Spleen (tissue), 11 donors: ENCODE measurements around the gene PTBP1. TPM values are rescaled to one million over a fixed set of nuclear protein-coding genes. Genes with fewer than 3 reads are reported as not detected.

Experiments
- DNase-seq: peaks from one replicate; pipeline ENCODE4 v3.0.0-alpha.2; 2020
- H3K27ac ChIP-seq, 8 donors: fragments of 200-600 bp; sonication (generic) in 7 of 8; 1 replicate in 4 of 8; 2 replicates in 4 of 8; pipeline versions ENCODE4 v1.5.0 to v1.8.0; 2016 to 2021; ENCODE audit warnings: inconsistent platforms in 4 of 8, mild to moderate bottlenecking in 4 of 8, moderate library complexity in 1 of 8
- H3K27me3 ChIP-seq, 7 donors: fragments of 200-600 bp; sonication (generic) in 6 of 7; replicated peaks in 1 of 7; 1 replicate in 4 of 7; 2 replicates in 3 of 7; pipeline versions ENCODE4 v1.5.0 to v1.8.0; 2016 to 2021; ENCODE audit warnings: inconsistent platforms in 3 of 7, mild to moderate bottlenecking in 1 of 7
- H3K36me3 ChIP-seq, 6 donors: fragments of 200-600 bp; sonication (generic) in 5 of 6; 1 replicate in 4 of 6; 2 replicates in 2 of 6; pipeline versions ENCODE4 v1.5.0 to v1.8.0; 2016 to 2021; ENCODE audit warnings: inconsistent platforms in 2 of 6
- H3K4me1 ChIP-seq, 6 donors: fragments of 200-600 bp; sonication (generic) in 5 of 6; 1 replicate in 3 of 6; 2 replicates in 3 of 6; pipeline versions ENCODE4 v1.5.0 to v1.8.0; 2016 to 2021; ENCODE audit warnings: inconsistent platforms in 3 of 6
- H3K4me3 ChIP-seq, 8 donors: fragments of 200-600 bp; sonication (generic) in 7 of 8; 1 replicate in 4 of 8; 2 replicates in 4 of 8; pipeline versions ENCODE4 v1.5.0 to v1.8.0; 2016 to 2021; ENCODE audit warnings: inconsistent platforms in 4 of 8, mild to moderate bottlenecking in 4 of 8, moderate library complexity in 2 of 8
- H3K9me3 ChIP-seq, 8 donors: fragments of 200-600 bp; sonication (generic) in 7 of 8; 1 replicate in 4 of 8; 2 replicates in 4 of 8; pipeline versions ENCODE4 v1.5.0 to v1.8.0; 2016 to 2021; ENCODE audit warnings: inconsistent platforms in 4 of 8
- CTCF ChIP-seq, 11 experiments: fragments of 200-600 bp in 7 of 11; fragments of 450-650 bp in 4 of 11; sonication (generic) in 4 of 11; IDR thresholded peaks in 8 of 11; conservative IDR thresholded peaks in 3 of 11; 1 replicate in 7 of 11; 2 replicates in 4 of 11; pipeline versions ENCODE4 v1.4.0 to v1.8.0; 2016 to 2021; ENCODE audit warnings: antibody characterized with exemption in 11 of 11, inconsistent platforms in 4 of 11, mild to moderate bottlenecking in 1 of 11
- POLR2AphosphoS5 ChIP-seq, 3 donors: sonication (generic); formaldehyde crosslinking; IDR thresholded peaks; one replicate each; pipeline ENCODE4 v1.5.1; 2017; ENCODE audit warnings: antibody characterized with exemption in 3 of 3
- WGBS, 5 donors: extraction: QIAGEN DNeasy Blood & Tissue Kit in 3 of 5; methylation state at CpG; one replicate each; pipeline versions ENCODE4 v1.1.5 to v1.1.7; 2013 to 2018; 5-methylcytosine and 5-hydroxymethylcytosine counted together
- intact Hi-C: fragments of 100-400 bp; cut with DNase I; formaldehyde crosslinking; loops from one replicate; pipeline ENCODE4 v1.15.0; 2023; ENCODE audit warnings: low total_unique reads
- polyA plus RNA-seq, 3 donors: library from polyadenylated mRNA; stranded (reverse); fragments of 200-250 nt; gene quantifications; one replicate each; pipeline ENCODE4 v1.2.1, GENCODE V29; 2013
- total RNA-seq, 7 donors: library from RNA; depleted of rRNA in 3 of 7; stranded (reverse); fragments of >200 nt in 3 of 7; fragmentation: NEBNext Ultra II Directional in 4 of 7; extraction: Animal tissue kit (Norgen Biotek cat#: 25700) in 4 of 7; gene quantifications; one replicate each; pipeline versions ENCODE4 v1.1.0 to v1.2.1, GENCODE V29; 2016 to 2021
- donor health status: healthy with polysubstance abuse.
- donor health status: DM: no; HTN: no; CAD: no; lungs with moderate emphysema.
- donor health status: DM: no; HTN: no; CAD: no.
- donor health status: Bipolar disorder and iron deficiency.
- donor health status: healthy.
- donor health status: DM: no; HTN: no; CAD: no.
- donor health status: DM: yes; HTN: yes; CAD: no.

The PTBP1 gene
- total and polyA plus RNA-seq, 10 donors = 89.9 to 305 (median 176) TPM

GRCh38 chr19:806815-807421, 9.7 kb downstream of the PTBP1 start:
- Histone ChIP-seq H3K27me3 (no peaks in the 10 kb centered on the region), H3K27ac (peak overlapping the region in 1 of 8 donors; percentile 13), H3K4me3 (no peak overlapping the region), H3K4me1 (peaks cover 17 to 78% (median 41%) of the 10 kb centered on the region in 6 donors), H3K9me3 (no peaks in the 10 kb centered on the region), H3K36me3 (peaks cover 21 to 100% (median 92%) of the 10 kb centered on the region in 6 donors)
- TF ChIP-seq CTCF (IDR thresholded peaks at IDR 0.05 in 8 of 11, conservative IDR thresholded peaks at IDR 0.05 in 3 of 11) = no peak
- peak; percentile 24 to 68 (median 44) for TF ChIP-seq POLR2AphosphoS5 (IDR thresholded peaks at IDR 0.05)
- WGBS, 5 donors = 83 to 90% (median 85%) methylated on average over 30 to 34 of the region's 34 CpGs
- no peak for DNase-seq
- intact Hi-C loops = no loop called here

GRCh38 chr19:807627-808422, 10.6 kb downstream of the PTBP1 start:
- 87 to 93% (median 90%) methylated on average over 37 to 44 of the region's 44 CpGs for WGBS, 5 donors

GRCh38 chr19:808423-808775, 11.1 kb downstream of the PTBP1 start:
- Histone ChIP-seq H3K27me3 (no peaks in the 10 kb centered on the region), H3K9me3 (peaks cover 0 to 3% (median 0%) of the 10 kb centered on the region in 8 donors), H3K27ac (no peak overlapping the region), H3K36me3 (peaks cover 21 to 100% (median 97%) of the 10 kb centered on the region in 6 donors), H3K4me1 (peaks cover 5 to 63% (median 27%) of the 10 kb centered on the region in 6 donors), H3K4me3 (no peak overlapping the region)
- no peak for TF ChIP-seq CTCF (IDR thresholded peaks at IDR 0.05 in 8 of 11, conservative IDR thresholded peaks at IDR 0.05 in 3 of 11)
- peak; percentile 38 to 74 (median 48) for TF ChIP-seq POLR2AphosphoS5 (IDR thresholded peaks at IDR 0.05)
- WGBS, 5 donors = 88 to 96% (median 93%) methylated on average over 16 to 26 of the region's 26 CpGs
- intact Hi-C loops = no loop called here
- DNase-seq = no peak

More at GRCh38 chr19:807627-808422, 10.6 kb downstream of the PTBP1 start:
- no peak overlapping the region for H3K4me3 ChIP-seq
- peaks cover 0 to 3% (median 0%) of the 10 kb centered on the region in 8 donors for H3K9me3 ChIP-seq
- no peak for DNase-seq
- TF ChIP-seq CTCF (IDR thresholded peaks at IDR 0.05 in 8 of 11, conservative IDR thresholded peaks at IDR 0.05 in 3 of 11) = no peak
- peak in 2 of 3 donors; percentile 19 to 56 for TF ChIP-seq POLR2AphosphoS5 (IDR thresholded peaks at IDR 0.05)
- H3K36me3 ChIP-seq = peaks cover 21 to 100% (median 95%) of the 10 kb centered on the region in 6 donors
- intact Hi-C loops = no loop called here
- H3K27ac ChIP-seq = no peak overlapping the region
- H3K4me1 ChIP-seq = peaks cover 10 to 69% (median 32%) of the 10 kb centered on the region in 6 donors
- H3K27me3 ChIP-seq = no peaks in the 10 kb centered on the region
